SK-N-SH treated with all-trans-retinoic acid at 6 μM for 48 hours (cell line): Measurements from ENCODE around the gene ACSBG1.

Source experiments
- ATAC-seq: fragments of 200-7000 bp; cut with Tn5 transposase; 3 replicates; pipeline ENCODE4 v1.9.1; 2020; ENCODE audit warnings: mild to moderate bottlenecking, moderate library complexity
- ARNTL ChIP-seq: fragments of 450-650 bp; formaldehyde crosslinking; IDR thresholded peaks from 2 replicates; pipeline ENCODE4 v1.5.0; 2020; ENCODE audit warnings: low read depth, mild to moderate bottlenecking, moderate library complexity, borderline replicate concordance
- BACH2 ChIP-seq: fragments of 250-450 bp; sonication (Bioruptor Pico); IDR thresholded peaks from 2 replicates; pipeline ENCODE4 v1.9.0; 2021; ENCODE audit warnings: mild to moderate bottlenecking, borderline replicate concordance
- CREB5 ChIP-seq: fragments of 250-450 bp; sonication (Bioruptor Pico); IDR thresholded peaks from 2 replicates; pipeline ENCODE4 v1.5.1; 2020; ENCODE audit warnings: low read depth, mild to moderate bottlenecking, moderate library complexity
- ESRRG ChIP-seq: fragments of 250-450 bp; sonication (Bioruptor Pico); IDR thresholded peaks from 2 replicates; pipeline ENCODE4 v1.6.1; 2021; ENCODE audit warnings: mild to moderate bottlenecking
- GLIS3 ChIP-seq: fragments of 250-450 bp; sonication (Bioruptor Pico); IDR thresholded peaks from 2 replicates; pipeline ENCODE4 v1.5.0; 2020; ENCODE audit warnings: mild to moderate bottlenecking, moderate library complexity
- ISL1 ChIP-seq: fragments of 250-450 bp; sonication (Bioruptor Pico); IDR thresholded peaks from 2 replicates; pipeline ENCODE4 v2.1.2; 2022; ENCODE audit warnings: mild to moderate bottlenecking, moderate library complexity
- OSR1 ChIP-seq: fragments of 250-450 bp; sonication (Bioruptor Pico); IDR thresholded peaks from 2 replicates; pipeline ENCODE4 v1.8.0; 2022; ENCODE audit warnings: moderate library complexity, mild to moderate bottlenecking, inconsistent platforms
- PPARA ChIP-seq: fragments of 250-450 bp; sonication (Bioruptor Pico); IDR thresholded peaks from 2 replicates; pipeline ENCODE4 v1.5.0; 2020; ENCODE audit warnings: mild to moderate bottlenecking, borderline replicate concordance
- RARB ChIP-seq: fragments of 250-450 bp; sonication (Bioruptor Pico); IDR thresholded peaks from 2 replicates; pipeline ENCODE4 v1.8.0; 2021; ENCODE audit warnings: mild to moderate bottlenecking, moderate library complexity
- SNAI2 ChIP-seq: fragments of 250-450 bp; sonication (Bioruptor Pico); IDR thresholded peaks from 2 replicates; pipeline ENCODE4 v1.5.0; 2020; ENCODE audit warnings: mild to moderate bottlenecking, moderate library complexity
- TCF4 ChIP-seq: fragments of 250-450 bp; sonication (Bioruptor Pico); IDR thresholded peaks from 2 replicates; pipeline ENCODE4 v1.8.0; 2021; ENCODE audit warnings: mild to moderate bottlenecking, moderate library complexity, borderline replicate concordance
- TOX ChIP-seq: fragments of 250-450 bp; sonication (Bioruptor Pico); IDR thresholded peaks from 2 replicates; pipeline ENCODE4 v1.8.0; 2021; ENCODE audit warnings: mild to moderate bottlenecking, moderate library complexity, borderline replicate concordance
- ZC3H10 ChIP-seq: fragments of 250-450 bp; sonication (Bioruptor Pico); IDR thresholded peaks from 2 replicates; pipeline ENCODE4 v1.5.1; 2021; ENCODE audit warnings: mild to moderate bottlenecking, moderate library complexity
- ZFP3 ChIP-seq: fragments of 250-450 bp; sonication (Bioruptor Pico); IDR thresholded peaks from 2 replicates; pipeline ENCODE4 v1.5.0; 2020; ENCODE audit warnings: mild to moderate bottlenecking, moderate library complexity
- ZFP30 ChIP-seq: fragments of 450-650 bp; formaldehyde crosslinking; IDR thresholded peaks from 2 replicates; pipeline ENCODE4 v1.5.0; 2022; ENCODE audit warnings: mild to moderate bottlenecking, moderate library complexity
- ZNF565 ChIP-seq: fragments of 450-650 bp; formaldehyde crosslinking; conservative IDR thresholded peaks from 2 replicates; pipeline ENCODE4 v1.5.0; 2020; ENCODE audit warnings: low read depth, mild to moderate bottlenecking, moderate library complexity
- ZNF70 ChIP-seq: fragments of 450-650 bp; formaldehyde crosslinking; IDR thresholded peaks from 2 replicates; pipeline ENCODE4 v1.5.0; 2020; ENCODE audit warnings: mild to moderate bottlenecking, moderate library complexity
- ZNF8 ChIP-seq: fragments of 450-650 bp; formaldehyde crosslinking; IDR thresholded peaks from 2 replicates; pipeline ENCODE4 v1.5.0; 2020; ENCODE audit warnings: mild to moderate bottlenecking, moderate library complexity
- TF ChIP-seq, protein P1 (sequence below): fragments of 250-450 bp; sonication (Bioruptor Pico); IDR thresholded peaks from 2 replicates; pipeline ENCODE4 v1.5.1; 2021; ENCODE audit warnings: mild to moderate bottlenecking, moderate library complexity
- TF ChIP-seq, protein P2 (sequence below): fragments of 250-450 bp; sonication (Bioruptor Pico); IDR thresholded peaks from 2 replicates; pipeline ENCODE4 v1.8.0; 2020; ENCODE audit warnings: mild to moderate bottlenecking, moderate library complexity, borderline replicate concordance
- TF ChIP-seq, protein P3 (sequence below): fragments of 250-450 bp; sonication (Bioruptor Pico); IDR thresholded peaks from 2 replicates; pipeline ENCODE4 v1.5.0; 2020; ENCODE audit warnings: mild to moderate bottlenecking, moderate library complexity
- TF ChIP-seq, protein P4 (sequence below): fragments of 250-450 bp; sonication (Bioruptor Pico); IDR thresholded peaks from 2 replicates; pipeline ENCODE4 v1.8.0; 2021; ENCODE audit warnings: low read depth, mild to moderate bottlenecking, moderate library complexity, borderline replicate concordance

Gene ACSBG1

DNA sequence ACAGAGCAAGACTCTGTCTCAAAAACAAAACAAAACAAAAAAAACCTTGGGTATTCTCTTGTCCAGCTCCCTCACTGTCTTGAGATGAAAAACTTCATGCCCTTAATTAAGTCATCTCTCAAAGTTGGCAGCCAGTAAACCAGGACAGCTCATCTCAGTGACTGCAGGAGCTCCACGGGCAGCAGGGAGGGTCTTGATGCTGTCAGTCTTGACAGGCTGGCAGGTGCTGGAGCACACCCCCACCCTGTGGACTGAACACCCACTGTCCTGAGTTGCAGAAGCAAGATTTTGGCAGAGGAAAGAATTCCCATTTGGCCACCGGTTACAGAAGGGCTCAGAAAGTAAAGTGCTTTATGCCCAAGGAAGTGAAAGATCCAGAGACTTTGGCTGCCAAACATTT is 38.0 kb upstream of the ACSBG1 start:
- ATAC-seq, result no peak

DNA sequence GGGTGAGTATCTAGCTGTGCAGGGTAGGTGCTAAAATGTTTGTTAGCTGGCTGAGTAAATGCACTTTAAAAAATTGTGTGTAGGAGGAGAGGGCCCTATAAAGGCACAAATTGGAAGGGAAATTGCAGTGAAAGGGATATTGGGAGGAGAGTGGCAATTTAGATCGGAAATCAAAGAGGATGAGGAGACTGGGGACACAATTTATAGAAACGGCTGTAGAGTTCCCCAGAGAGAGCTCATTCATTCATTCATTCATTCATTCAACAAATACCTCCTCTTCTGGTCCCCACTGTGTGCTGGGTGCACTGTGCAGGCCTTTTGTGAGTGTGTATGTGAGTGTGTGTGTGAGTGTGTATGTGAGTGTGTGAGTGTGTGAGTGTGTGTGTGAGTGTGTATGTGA is 32.4 kb upstream of the ACSBG1 start:
- TF ChIP-seq BACH2 (no peak), CREB5 (no peak), ZFP30 (CRISPR knock-in tag) (no peak), TCF4 (no peak), ESRRG (CRISPR knock-in tag) (no peak), RARB (CRISPR knock-in tag) (no peak), ISL1 (no peak), TOX (CRISPR knock-in tag) (no peak), ZNF70 (no peak), OSR1 (CRISPR knock-in tag) (no peak), ZNF8 (CRISPR knock-in tag) (no peak), SNAI2 (CRISPR knock-in tag) (no peak)
- TF ChIP-seq, protein P1, sequence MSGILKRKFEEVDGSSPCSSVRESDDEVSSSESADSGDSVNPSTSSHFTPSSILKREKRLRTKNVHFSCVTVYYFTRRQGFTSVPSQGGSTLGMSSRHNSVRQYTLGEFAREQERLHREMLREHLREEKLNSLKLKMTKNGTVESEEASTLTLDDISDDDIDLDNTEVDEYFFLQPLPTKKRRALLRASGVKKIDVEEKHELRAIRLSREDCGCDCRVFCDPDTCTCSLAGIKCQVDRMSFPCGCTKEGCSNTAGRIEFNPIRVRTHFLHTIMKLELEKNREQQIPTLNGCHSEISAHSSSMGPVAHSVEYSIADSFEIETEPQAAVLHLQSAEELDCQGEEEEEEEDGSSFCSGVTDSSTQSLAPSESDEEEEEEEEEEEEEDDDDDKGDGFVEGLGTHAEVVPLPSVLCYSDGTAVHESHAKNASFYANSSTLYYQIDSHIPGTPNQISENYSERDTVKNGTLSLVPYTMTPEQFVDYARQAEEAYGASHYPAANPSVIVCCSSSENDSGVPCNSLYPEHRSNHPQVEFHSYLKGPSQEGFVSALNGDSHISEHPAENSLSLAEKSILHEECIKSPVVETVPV (CRISPR knock-in tag), result no peak
- no peak for ATAC-seq

More for the DNA sequence above, 38.0 kb upstream of the ACSBG1 start:
- TF ChIP-seq TCF4 (no peak), CREB5 (no peak), ARNTL (no peak), ESRRG (CRISPR knock-in tag) (no peak), BACH2 (no peak), ZFP30 (CRISPR knock-in tag) (no peak), ZFP3 (CRISPR knock-in tag) (no peak)

- TF ChIP-seq SNAI2 (CRISPR knock-in tag) (no peak), RARB (CRISPR knock-in tag) (no peak), ZC3H10 (CRISPR knock-in tag) (no peak)
- ATAC-seq, result no peak; the same call in 2 of the 3 replicates
Observed at GRCh38 chr15:78266229-78266628, 31.9 kb upstream of the ACSBG1 start.

GRCh38 chr15:78265752-78266224 is 31.4 kb upstream of the ACSBG1 start:
- TF ChIP-seq RARB (CRISPR knock-in tag), result no peak
- TF ChIP-seq, protein P2, sequence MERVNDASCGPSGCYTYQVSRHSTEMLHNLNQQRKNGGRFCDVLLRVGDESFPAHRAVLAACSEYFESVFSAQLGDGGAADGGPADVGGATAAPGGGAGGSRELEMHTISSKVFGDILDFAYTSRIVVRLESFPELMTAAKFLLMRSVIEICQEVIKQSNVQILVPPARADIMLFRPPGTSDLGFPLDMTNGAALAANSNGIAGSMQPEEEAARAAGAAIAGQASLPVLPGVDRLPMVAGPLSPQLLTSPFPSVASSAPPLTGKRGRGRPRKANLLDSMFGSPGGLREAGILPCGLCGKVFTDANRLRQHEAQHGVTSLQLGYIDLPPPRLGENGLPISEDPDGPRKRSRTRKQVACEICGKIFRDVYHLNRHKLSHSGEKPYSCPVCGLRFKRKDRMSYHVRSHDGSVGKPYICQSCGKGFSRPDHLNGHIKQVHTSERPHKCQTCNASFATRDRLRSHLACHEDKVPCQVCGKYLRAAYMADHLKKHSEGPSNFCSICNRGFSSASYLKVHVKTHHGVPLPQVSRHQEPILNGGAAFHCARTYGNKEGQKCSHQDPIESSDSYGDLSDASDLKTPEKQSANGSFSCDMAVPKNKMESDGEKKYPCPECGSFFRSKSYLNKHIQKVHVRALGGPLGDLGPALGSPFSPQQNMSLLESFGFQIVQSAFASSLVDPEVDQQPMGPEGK (CRISPR knock-in tag), result no peak
- TF ChIP-seq SNAI2 (CRISPR knock-in tag), result no peak
- TF ChIP-seq, protein P3, sequence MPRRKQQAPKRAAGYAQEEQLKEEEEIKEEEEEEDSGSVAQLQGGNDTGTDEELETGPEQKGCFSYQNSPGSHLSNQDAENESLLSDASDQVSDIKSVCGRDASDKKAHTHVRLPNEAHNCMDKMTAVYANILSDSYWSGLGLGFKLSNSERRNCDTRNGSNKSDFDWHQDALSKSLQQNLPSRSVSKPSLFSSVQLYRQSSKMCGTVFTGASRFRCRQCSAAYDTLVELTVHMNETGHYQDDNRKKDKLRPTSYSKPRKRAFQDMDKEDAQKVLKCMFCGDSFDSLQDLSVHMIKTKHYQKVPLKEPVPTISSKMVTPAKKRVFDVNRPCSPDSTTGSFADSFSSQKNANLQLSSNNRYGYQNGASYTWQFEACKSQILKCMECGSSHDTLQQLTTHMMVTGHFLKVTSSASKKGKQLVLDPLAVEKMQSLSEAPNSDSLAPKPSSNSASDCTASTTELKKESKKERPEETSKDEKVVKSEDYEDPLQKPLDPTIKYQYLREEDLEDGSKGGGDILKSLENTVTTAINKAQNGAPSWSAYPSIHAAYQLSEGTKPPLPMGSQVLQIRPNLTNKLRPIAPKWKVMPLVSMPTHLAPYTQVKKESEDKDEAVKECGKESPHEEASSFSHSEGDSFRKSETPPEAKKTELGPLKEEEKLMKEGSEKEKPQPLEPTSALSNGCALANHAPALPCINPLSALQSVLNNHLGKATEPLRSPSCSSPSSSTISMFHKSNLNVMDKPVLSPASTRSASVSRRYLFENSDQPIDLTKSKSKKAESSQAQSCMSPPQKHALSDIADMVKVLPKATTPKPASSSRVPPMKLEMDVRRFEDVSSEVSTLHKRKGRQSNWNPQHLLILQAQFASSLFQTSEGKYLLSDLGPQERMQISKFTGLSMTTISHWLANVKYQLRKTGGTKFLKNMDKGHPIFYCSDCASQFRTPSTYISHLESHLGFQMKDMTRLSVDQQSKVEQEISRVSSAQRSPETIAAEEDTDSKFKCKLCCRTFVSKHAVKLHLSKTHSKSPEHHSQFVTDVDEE (CRISPR knock-in tag), result no peak
- TF ChIP-seq TOX (CRISPR knock-in tag), result no peak
- no peak for TF ChIP-seq ISL1
- TF ChIP-seq ZNF565, result no peak
- TF ChIP-seq ZC3H10 (CRISPR knock-in tag), result no peak
- no peak for TF ChIP-seq ESRRG (CRISPR knock-in tag)
- TF ChIP-seq GLIS3 (CRISPR knock-in tag), result no peak
- TF ChIP-seq ARNTL, result no peak
- TF ChIP-seq, protein P4, sequence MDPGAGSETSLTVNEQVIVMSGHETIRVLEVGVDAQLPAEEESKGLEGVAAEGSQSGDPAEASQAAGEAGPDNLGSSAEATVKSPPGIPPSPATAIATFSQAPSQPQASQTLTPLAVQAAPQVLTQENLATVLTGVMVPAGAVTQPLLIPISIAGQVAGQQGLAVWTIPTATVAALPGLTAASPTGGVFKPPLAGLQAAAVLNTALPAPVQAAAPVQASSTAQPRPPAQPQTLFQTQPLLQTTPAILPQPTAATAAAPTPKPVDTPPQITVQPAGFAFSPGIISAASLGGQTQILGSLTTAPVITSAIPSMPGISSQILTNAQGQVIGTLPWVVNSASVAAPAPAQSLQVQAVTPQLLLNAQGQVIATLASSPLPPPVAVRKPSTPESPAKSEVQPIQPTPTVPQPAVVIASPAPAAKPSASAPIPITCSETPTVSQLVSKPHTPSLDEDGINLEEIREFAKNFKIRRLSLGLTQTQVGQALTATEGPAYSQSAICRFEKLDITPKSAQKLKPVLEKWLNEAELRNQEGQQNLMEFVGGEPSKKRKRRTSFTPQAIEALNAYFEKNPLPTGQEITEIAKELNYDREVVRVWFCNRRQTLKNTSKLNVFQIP (CRISPR knock-in tag), result no peak
- no peak for TF ChIP-seq PPARA (CRISPR knock-in tag)
- no peak for TF ChIP-seq ZNF8 (CRISPR knock-in tag)
- TF ChIP-seq TCF4, result no peak
- ATAC-seq, result peak; percentile 88
